Measurements from ENCODE around the gene FIGN. TPM values are rescaled to one million over a fixed set of nuclear protein-coding genes. Genes with fewer than 3 reads are reported as not detected.

The FIGN gene
- polyA plus RNA-seq, 1 experiment, result 2.2 TPM

- H3K4me3 ChIP-seq (ENCODE audit: low read depth, low read length), result no peak overlapping the region
- ChIA-PET CTCF (interaction anchor here (1.2 kb wide), 1 partner anchor 9 kb away, joined by 3 read pairs; no protein-coding TSS in a partner anchor), POLR2A (no interaction called here)
- no peaks in the 10 kb centered on the region for H3K9me3 ChIP-seq (ENCODE audit: control insufficient read depth, insufficient read depth, low read length)
- no peak overlapping the region for H3K27ac ChIP-seq (ENCODE audit: low read depth, low read length)
- DNase-seq (ENCODE audit: low read depth, low spot score), result no peak
- no peaks in the 10 kb centered on the region for H3K27me3 ChIP-seq (ENCODE audit: control insufficient read depth, insufficient read depth, low read length)
- no peak for TF ChIP-seq CTCF (IDR thresholded peaks at IDR 0.05; ENCODE audit: low read depth, low read length)
Observed at GRCh38 chr2:163703386-163703785, 32.4 kb downstream of the FIGN start.

- H3K27me3 ChIP-seq (ENCODE audit: control insufficient read depth, insufficient read depth, low read length), result no peaks in the 10 kb centered on the region
- DNase-seq (ENCODE audit: low read depth, low spot score), result no peak
- ChIA-PET POLR2A (no interaction called here), CTCF (interaction anchor here (0.7 kb wide), 1 partner anchor 547 kb away, joined by 5 read pairs; no protein-coding TSS in a partner anchor)
- H3K27ac ChIP-seq (ENCODE audit: low read depth, low read length), result no peak overlapping the region
- H3K9me3 ChIP-seq (ENCODE audit: control insufficient read depth, insufficient read depth, low read length), result no peaks in the 10 kb centered on the region
- no peak overlapping the region for H3K4me3 ChIP-seq (ENCODE audit: low read depth, low read length)
- no peak for TF ChIP-seq CTCF (IDR thresholded peaks at IDR 0.05; ENCODE audit: low read depth, low read length)
Observed at GRCh38 chr2:163701399-163702195, 34.2 kb downstream of the FIGN start.

- CTCF ChIA-PET, result no interaction called here
- DNase-seq (ENCODE audit: low read depth, low spot score), result no peak
- H3K27ac ChIP-seq (ENCODE audit: low read depth, low read length), result no peak overlapping the region
- H3K4me3 ChIP-seq (ENCODE audit: low read depth, low read length), result no peak overlapping the region
- TF ChIP-seq CTCF (IDR thresholded peaks at IDR 0.05; ENCODE audit: low read depth, low read length), result no peak
- no peaks in the 10 kb centered on the region for H3K27me3 ChIP-seq (ENCODE audit: control insufficient read depth, insufficient read depth, low read length)
- H3K9me3 ChIP-seq (ENCODE audit: control insufficient read depth, insufficient read depth, low read length), result no peaks in the 10 kb centered on the region
- POLR2A ChIA-PET, result no interaction called here
Observed at GRCh38 chr2:163698857-163699256, 37.0 kb downstream of the FIGN start.

- CTCF ChIA-PET, result no interaction called here
- POLR2A ChIA-PET, result no interaction called here
- no peaks in the 10 kb centered on the region for H3K27me3 ChIP-seq (ENCODE audit: control insufficient read depth, insufficient read depth, low read length)
- TF ChIP-seq CTCF (IDR thresholded peaks at IDR 0.05; ENCODE audit: low read depth, low read length), result no peak
- H3K27ac ChIP-seq (ENCODE audit: low read depth, low read length), result no peak overlapping the region
- H3K4me3 ChIP-seq (ENCODE audit: low read depth, low read length), result no peak overlapping the region
- no peak for DNase-seq (ENCODE audit: low read depth, low spot score)
- H3K9me3 ChIP-seq (ENCODE audit: control insufficient read depth, insufficient read depth, low read length), result no peaks in the 10 kb centered on the region
Observed at GRCh38 chr2:163697846-163698637, 37.8 kb downstream of the FIGN start.

GRCh38 chr2:163697429-163697828, 38.4 kb downstream of the FIGN start:
- Histone ChIP-seq H3K27ac (ENCODE audit: low read depth, low read length) (no peak overlapping the region), H3K27me3 (ENCODE audit: control insufficient read depth, insufficient read depth, low read length) (no peaks in the 10 kb centered on the region), H3K9me3 (ENCODE audit: control insufficient read depth, insufficient read depth, low read length) (no peaks in the 10 kb centered on the region), H3K4me3 (ENCODE audit: low read depth, low read length) (no peak overlapping the region)
- DNase-seq (ENCODE audit: low read depth, low spot score), result no peak
- ChIA-PET POLR2A (no interaction called here), CTCF (no interaction called here)
- no peak for TF ChIP-seq CTCF (IDR thresholded peaks at IDR 0.05; ENCODE audit: low read depth, low read length)
